ENCODE data around the gene OR10T2.
"Not testable (repeated sequence)": the region's sequence is repeated elsewhere in the genome, so short reads cannot be mapped to it uniquely, and the experiment has no call there.

OR10T2 gene

GRCh38 chr1:158356616-158357015 is 42.6 kb downstream of the OR10T2 start:
- DNase-seq (ENCODE audit: low spot score): no peak

- DNase-seq (ENCODE audit: low spot score): no peak
Measured at GRCh38 chr1:158355773-158356285, 43.4 kb downstream of the OR10T2 start.

- no peak for DNase-seq (ENCODE audit: low spot score)
Measured at GRCh38 chr1:158354255-158354654, 45.0 kb downstream of the OR10T2 start.

- DNase-seq (ENCODE audit: low spot score): no peak
Measured at GRCh38 chr1:158353303-158354075, 45.8 kb downstream of the OR10T2 start, which contains the start of gene CD1E. Gene CD1E, plus strand, starts transcription at chr1:158353894. Its CDS starts 95 bp downstream, at chr1:158353989.

GRCh38 chr1:158348946-158349345 is 50.3 kb downstream of the OR10T2 start:
- not testable (repeated sequence) for DNase-seq (ENCODE audit: low spot score)
